HEK293 (cell line): ENCODE measurements around the gene CIAO2B.

ENCODE experiments used
- CTCF ChIA-PET: fragments of 350-600 bp; formaldehyde crosslinking; extraction: SDS; loops from one replicate; lab custom pipeline; 2021; ENCODE audit warnings: antibody characterized with exemption; lab: Yijun Ruan, JAX
- POLR2A ChIA-PET: fragments of 300-600 bp; formaldehyde crosslinking; extraction: SDS; loops from one replicate; lab custom pipeline; 2020; ENCODE audit warnings: antibody characterized with exemption, inconsistent platforms; lab: Yijun Ruan, JAX
- H3K27ac ChIP-seq: fragments of 200-500 bp; sonication (Bioruptor generic); 2 replicates; pipeline ENCODE4 v1.5.1; 2014; ENCODE audit warnings: low read depth, low read length, control low read depth, inconsistent platforms; ENCODE audit errors: extremely low read depth
- H3K36me3 ChIP-seq, 2 experiments: fragments of 200-500 bp in 1 of 2; sonication (Bioruptor generic) in 1 of 2; 1 replicate in 1 of 2; 2 replicates in 1 of 2; pipeline ENCODE4 v1.5.1; 2014 to 2017; ENCODE audit warnings: inconsistent platforms in 2 of 2, low read length in 2 of 2; ENCODE audit not compliant: control insufficient read depth in 2 of 2, insufficient read depth in 1 of 2
- H3K4me1 ChIP-seq: fragments of 200-500 bp; sonication (Bioruptor generic); 2 replicates; pipeline ENCODE4 v1.5.1; 2014; ENCODE audit warnings: mild to moderate bottlenecking, low read length, inconsistent platforms; ENCODE audit not compliant: control insufficient read depth, insufficient read depth
- H3K4me3 ChIP-seq: 2 replicates; pipeline ENCODE4 v1.5.1; 2011; ENCODE audit warnings: low read depth, mild to moderate bottlenecking, control low read depth, low read length, moderate library complexity
- H3K9me3 ChIP-seq: fragments of 200-500 bp; sonication (Bioruptor generic); 2 replicates; pipeline ENCODE4 v1.5.1; 2014; ENCODE audit warnings: low read depth, low read length, inconsistent platforms; ENCODE audit not compliant: control insufficient read depth, insufficient read depth
- INSM2 ChIP-seq: fragments of 450-650 bp; formaldehyde crosslinking; IDR thresholded peaks from 2 replicates; pipeline ENCODE4 v1.5.1; 2016; ENCODE audit warnings: missing biosample characterization, missing genetic modification characterization
- OSR2 ChIP-seq: fragments of 450-650 bp; formaldehyde crosslinking; IDR thresholded peaks from 2 replicates; pipeline ENCODE4 v1.5.1; 2016; ENCODE audit warnings: missing biosample characterization, missing genetic modification characterization
- SP2 ChIP-seq: fragments of 450-650 bp; formaldehyde crosslinking; IDR thresholded peaks from 2 replicates; pipeline ENCODE4 v1.5.1; 2016; ENCODE audit warnings: missing biosample characterization, missing genetic modification characterization
- TCF7L2 ChIP-seq: IDR thresholded peaks from 2 replicates; pipeline ENCODE4 v1.6.1; 2011; ENCODE audit warnings: low read depth, mild to moderate bottlenecking, inconsistent platforms, low read length, moderate library complexity, borderline replicate concordance
- WT1 ChIP-seq: fragments of 450-650 bp; formaldehyde crosslinking; IDR thresholded peaks from 2 replicates; pipeline ENCODE4 v1.5.1; 2016; ENCODE audit warnings: missing biosample characterization, missing genetic modification characterization
- ZBTB6 ChIP-seq: fragments of 450-650 bp; formaldehyde crosslinking; IDR thresholded peaks from 2 replicates; pipeline ENCODE4 v1.5.1; 2017; ENCODE audit warnings: missing biosample characterization, missing genetic modification characterization
- ZBTB8A ChIP-seq: fragments of 450-650 bp; formaldehyde crosslinking; IDR thresholded peaks from 2 replicates; pipeline ENCODE4 v1.5.1; 2016; ENCODE audit warnings: missing biosample characterization, missing genetic modification characterization
- ZNF138 ChIP-seq: fragments of 450-650 bp; formaldehyde crosslinking; IDR thresholded peaks from 2 replicates; pipeline ENCODE4 v1.5.1; 2016; ENCODE audit warnings: missing biosample characterization, missing genetic modification characterization, borderline replicate concordance
- ZNF416 ChIP-seq: fragments of 450-650 bp; formaldehyde crosslinking; IDR thresholded peaks from 2 replicates; pipeline ENCODE4 v1.5.1; 2016; ENCODE audit warnings: missing biosample characterization, missing genetic modification characterization
- ZNF518A ChIP-seq: fragments of 450-650 bp; formaldehyde crosslinking; conservative IDR thresholded peaks from 2 replicates; pipeline ENCODE4 v1.5.1; 2016; ENCODE audit warnings: low read depth, missing biosample characterization, missing genetic modification characterization
- ZNF629 ChIP-seq: fragments of 450-650 bp; formaldehyde crosslinking; IDR thresholded peaks from 2 replicates; pipeline ENCODE4 v1.5.1; 2017; ENCODE audit warnings: missing biosample characterization, missing genetic modification characterization
- ZNF658 ChIP-seq: fragments of 450-650 bp; formaldehyde crosslinking; IDR thresholded peaks from 2 replicates; pipeline ENCODE4; 2016; ENCODE audit warnings: missing biosample characterization, missing genetic modification characterization
- ZNF776 ChIP-seq: fragments of 450-650 bp; formaldehyde crosslinking; IDR thresholded peaks from 2 replicates; pipeline ENCODE4 v1.5.0; 2017; ENCODE audit warnings: missing biosample characterization, missing genetic modification characterization, borderline replicate concordance
- ZSCAN23 ChIP-seq: fragments of 450-650 bp; formaldehyde crosslinking; IDR thresholded peaks from 2 replicates; pipeline ENCODE4 v1.5.1; 2016; ENCODE audit warnings: missing biosample characterization, missing genetic modification characterization
- ZSCAN30 ChIP-seq: fragments of 450-650 bp; IDR thresholded peaks from 2 replicates; pipeline ENCODE4 v1.5.1; 2018; ENCODE audit warnings: missing biosample characterization, mild to moderate bottlenecking, missing genetic modification characterization, moderate library complexity

CIAO2B gene

GRCh38 chr16:66939366-66939765 is 5.2 kb upstream of the CIAO2B start:
- TF ChIP-seq INSM2 (tag by site-specific recombination), result no peak
- no peak for TF ChIP-seq ZNF776 (tag by site-specific recombination)
- TF ChIP-seq TCF7L2, result no peak
- no peak for TF ChIP-seq OSR2 (tag by site-specific recombination)
- TF ChIP-seq ZNF138 (tag by site-specific recombination), result no peak
- TF ChIP-seq SP2, result no peak
- no peak for TF ChIP-seq ZNF518A (tag by site-specific recombination)
- TF ChIP-seq ZNF416 (tag by site-specific recombination), result no peak
- no peak for TF ChIP-seq ZNF658 (tag by site-specific recombination)
- TF ChIP-seq ZBTB8A (tag by site-specific recombination), result no peak
- peaks cover 0 to 71% of the 10 kb centered on the region in 2 experiments; a peak in 1 of 3 replicates for H3K36me3 ChIP-seq
- CTCF ChIA-PET, result interaction anchor here (1.0 kb wide), 1 partner anchor 44 kb away, joined by 3 read pairs; no protein-coding TSS in a partner anchor

GRCh38 chr16:66937725-66938337 is 3.6 kb upstream of the CIAO2B start:
- no peak overlapping the region for H3K4me3 ChIP-seq
- no peaks in the 10 kb centered on the region for H3K9me3 ChIP-seq
- TF ChIP-seq ZBTB6 (tag by site-specific recombination), result no peak
- TF ChIP-seq ZSCAN23 (tag by site-specific recombination), result no peak
- no peak for TF ChIP-seq WT1
- TF ChIP-seq ZSCAN30 (tag by site-specific recombination), result no peak
- TF ChIP-seq ZNF629, result no peak
- peaks cover 0 to 59% of the 10 kb centered on the region in 2 experiments; a peak in 1 of 3 replicates for H3K36me3 ChIP-seq
- H3K27ac ChIP-seq, result no peak overlapping the region
- POLR2A ChIA-PET, result interaction anchor here (0.7 to 0.9 kb wide), 2 partner anchors 9 to 57 kb away, joined by 3 read pairs; partner anchors contain the start of gene PDP2
- peaks cover 2% of the 10 kb centered on the region; the same call in 1 of the 2 replicates for H3K4me1 ChIP-seq
- CTCF ChIA-PET, result interaction anchor here (1.1 kb wide), 2 partner anchors 9 to 43 kb away, joined by 5 read pairs; no protein-coding TSS in a partner anchor

More at GRCh38 chr16:66939366-66939765, 5.2 kb upstream of the CIAO2B start:
- H3K27ac ChIP-seq, result no peak overlapping the region
- POLR2A ChIA-PET, result no interaction called here
- H3K4me1 ChIP-seq, result peaks cover 2% of the 10 kb centered on the region; the same call in 1 of the 2 replicates
- H3K9me3 ChIP-seq, result no peaks in the 10 kb centered on the region
- H3K4me3 ChIP-seq, result no peak overlapping the region
